Measurements from ENCODE around the gene CYTH4.
"Not testable (repeated sequence)": the region's sequence is repeated elsewhere in the genome, so short reads cannot be mapped to it uniquely, and the experiment has no call there.

Gene CYTH4, protein sequence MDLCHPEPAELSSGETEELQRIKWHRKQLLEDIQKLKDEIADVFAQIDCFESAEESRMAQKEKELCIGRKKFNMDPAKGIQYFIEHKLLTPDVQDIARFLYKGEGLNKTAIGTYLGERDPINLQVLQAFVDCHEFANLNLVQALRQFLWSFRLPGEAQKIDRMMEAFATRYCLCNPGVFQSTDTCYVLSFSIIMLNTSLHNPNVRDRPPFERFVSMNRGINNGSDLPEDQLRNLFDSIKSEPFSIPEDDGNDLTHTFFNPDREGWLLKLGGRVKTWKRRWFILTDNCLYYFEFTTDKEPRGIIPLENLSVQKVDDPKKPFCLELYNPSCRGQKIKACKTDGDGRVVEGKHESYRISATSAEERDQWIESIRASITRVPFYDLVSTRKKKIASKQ

DNA sequence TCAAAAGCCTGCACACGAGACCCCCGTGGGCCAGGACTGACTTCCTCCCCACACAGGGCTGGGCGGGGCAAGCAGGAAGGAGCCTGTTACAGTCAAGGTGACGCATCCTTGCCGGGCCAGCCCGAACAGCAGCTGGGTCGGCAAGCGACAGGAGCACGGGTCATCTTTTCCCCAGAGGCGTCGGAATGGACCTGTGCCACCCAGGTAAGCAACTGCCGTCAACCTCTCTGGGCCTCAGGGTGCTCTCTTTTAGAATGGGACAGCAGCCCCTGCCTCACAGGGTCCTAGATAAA, at the start of gene CYTH4:
Gene CYTH4, plus strand, starts transcription at position 124 of the 293 bp plus-strand sequence. Its CDS starts 62 bp downstream, at position 186.
- peak; percentile 72 for DNase-seq (ENCODE audit: low read depth)

DNA sequence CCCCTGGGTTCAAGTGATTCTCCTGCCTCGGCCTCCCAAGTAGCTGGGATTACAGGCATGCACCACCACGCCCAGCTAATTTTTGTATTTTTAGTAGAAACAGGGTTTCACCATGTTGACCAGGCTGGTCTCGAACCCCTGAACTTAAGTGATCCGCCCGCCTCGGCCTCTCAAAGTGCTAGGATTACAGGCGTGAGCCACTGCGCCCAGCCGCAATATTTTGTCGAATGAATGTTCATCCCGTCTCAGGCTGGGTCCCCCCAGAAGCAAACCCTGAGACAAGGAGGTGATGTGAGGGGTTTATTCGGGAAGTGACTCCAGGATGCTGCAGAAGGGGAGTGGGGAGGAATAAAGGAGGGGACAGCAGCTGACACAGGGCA, 48.9 kb upstream of the CYTH4 start:
- not testable (repeated sequence) for DNase-seq (ENCODE audit: low read depth)

DNA sequence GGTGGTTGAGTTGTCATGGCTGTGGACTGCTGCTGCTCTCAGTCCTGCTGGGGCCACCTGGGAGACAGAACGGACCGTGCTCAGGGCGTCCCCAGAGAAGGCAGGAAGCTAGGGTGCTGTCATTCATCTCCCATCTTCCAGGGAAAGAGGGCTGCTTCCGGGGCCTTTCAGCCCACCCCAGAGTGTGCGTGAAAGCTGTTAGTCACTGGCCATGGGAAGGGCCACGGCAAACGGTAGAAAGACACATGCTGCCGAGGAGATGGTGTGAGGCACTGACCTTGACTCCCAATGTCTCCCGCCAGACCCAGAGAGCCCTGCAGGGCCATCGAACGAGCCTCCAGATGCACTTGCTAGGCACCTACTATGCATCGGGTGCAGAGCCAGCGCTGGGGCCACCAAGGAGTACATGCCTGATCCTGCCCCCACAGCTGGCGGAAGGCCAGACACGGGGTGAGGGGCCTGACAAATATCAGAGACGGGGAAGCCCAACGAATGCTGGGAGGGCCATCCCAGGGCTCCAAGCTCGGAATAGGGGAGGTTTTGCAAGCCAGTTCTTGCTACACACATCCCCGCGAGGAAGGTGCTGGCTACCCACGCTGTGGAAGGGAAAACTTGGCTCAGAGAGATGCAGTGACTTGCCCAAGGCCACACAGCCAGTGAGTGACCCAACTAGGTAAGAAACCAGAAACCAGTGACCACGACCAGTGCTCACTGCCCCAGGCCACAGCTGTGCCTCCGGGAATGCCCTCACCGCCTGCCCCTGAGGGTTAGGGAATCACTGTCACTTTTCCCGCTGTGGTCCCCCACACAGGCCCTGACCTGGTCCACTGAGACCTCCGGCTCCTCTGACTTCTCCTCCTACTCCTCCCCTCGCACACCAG, 48.3 kb upstream of the CYTH4 start:
- DNase-seq (ENCODE audit: low read depth) = no peak

DNA sequence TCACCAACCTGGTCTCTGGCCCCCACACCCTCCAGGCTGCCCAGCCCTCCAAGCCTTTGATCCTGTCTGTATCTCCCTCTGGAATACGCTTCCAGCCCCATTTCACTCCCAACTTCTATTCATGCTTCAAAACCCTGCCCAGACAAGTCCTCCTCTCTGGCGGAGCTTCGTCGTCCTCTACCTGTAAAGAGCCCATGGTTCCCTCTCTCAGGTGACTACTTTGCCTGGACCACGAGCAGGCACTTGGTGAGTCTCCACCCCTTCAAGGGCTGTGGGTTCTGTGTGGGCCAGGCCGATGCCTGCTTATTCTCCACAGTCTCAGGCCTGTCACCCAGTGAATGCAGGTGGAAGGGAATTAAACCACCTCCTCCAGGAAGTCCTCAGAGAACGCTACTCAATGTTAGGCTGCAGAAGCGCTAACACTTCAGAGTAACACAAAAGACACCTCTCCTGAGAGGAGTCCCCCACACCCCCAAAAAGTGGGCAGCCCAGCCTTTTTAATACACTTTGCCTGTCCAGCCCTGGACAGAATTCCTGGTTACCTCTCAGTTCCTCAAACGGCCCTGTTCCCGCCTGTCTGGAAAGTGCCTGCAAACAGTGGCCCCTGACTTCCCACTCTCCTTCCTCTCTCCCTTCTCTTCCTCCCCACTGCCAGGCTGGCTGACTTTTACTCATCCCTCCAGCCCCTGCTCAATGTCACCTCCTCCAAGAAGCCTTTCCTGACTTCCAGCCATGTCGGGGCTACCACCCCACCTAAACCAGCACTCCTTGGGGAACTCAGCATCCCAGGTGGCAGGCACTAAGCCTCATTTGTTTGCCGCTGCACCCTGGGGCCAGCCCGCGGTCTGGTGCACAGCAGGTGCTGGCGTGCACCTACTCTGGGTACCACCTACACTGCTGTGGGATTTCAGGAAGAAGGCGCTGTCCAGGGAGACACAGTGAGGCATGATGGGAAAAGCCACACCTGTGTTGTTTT, 47.3 kb upstream of the CYTH4 start:
- no peak for DNase-seq (ENCODE audit: low read depth)

DNA sequence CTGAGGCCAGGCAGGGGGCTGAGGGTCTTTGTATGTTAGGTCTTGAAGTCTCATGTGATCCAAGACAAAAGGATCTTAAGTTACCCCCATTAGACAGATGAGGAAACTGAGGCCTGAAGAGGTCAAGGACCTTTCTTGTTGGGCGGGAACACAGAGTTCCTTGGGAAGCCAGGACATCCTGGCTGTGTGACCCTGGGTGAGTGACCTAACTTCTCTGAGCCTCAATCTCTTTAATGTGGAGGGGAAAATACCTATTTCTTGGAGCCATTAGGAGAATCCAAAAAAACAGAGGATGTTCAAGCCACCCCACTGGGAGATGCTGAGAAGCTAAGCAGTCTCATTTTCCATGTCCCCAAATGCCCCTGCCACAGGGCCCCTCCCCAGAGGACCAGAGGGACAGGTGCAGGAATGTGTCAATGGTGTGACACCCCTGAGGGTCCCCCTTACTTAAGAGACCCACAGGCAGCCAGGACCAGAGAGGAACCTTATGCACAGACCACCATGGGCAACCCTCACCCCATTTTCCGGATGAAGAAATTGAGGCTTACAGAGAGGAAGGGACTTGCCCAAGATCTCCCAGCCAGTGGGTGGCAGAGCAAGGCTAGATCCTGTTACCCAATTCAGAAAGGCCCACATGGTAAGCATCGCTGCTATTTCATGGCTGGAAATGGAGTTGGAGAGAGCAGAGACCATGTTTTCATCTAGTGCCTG, 46.3 kb upstream of the CYTH4 start:
- DNase-seq (ENCODE audit: low read depth) = no peak

DNA sequence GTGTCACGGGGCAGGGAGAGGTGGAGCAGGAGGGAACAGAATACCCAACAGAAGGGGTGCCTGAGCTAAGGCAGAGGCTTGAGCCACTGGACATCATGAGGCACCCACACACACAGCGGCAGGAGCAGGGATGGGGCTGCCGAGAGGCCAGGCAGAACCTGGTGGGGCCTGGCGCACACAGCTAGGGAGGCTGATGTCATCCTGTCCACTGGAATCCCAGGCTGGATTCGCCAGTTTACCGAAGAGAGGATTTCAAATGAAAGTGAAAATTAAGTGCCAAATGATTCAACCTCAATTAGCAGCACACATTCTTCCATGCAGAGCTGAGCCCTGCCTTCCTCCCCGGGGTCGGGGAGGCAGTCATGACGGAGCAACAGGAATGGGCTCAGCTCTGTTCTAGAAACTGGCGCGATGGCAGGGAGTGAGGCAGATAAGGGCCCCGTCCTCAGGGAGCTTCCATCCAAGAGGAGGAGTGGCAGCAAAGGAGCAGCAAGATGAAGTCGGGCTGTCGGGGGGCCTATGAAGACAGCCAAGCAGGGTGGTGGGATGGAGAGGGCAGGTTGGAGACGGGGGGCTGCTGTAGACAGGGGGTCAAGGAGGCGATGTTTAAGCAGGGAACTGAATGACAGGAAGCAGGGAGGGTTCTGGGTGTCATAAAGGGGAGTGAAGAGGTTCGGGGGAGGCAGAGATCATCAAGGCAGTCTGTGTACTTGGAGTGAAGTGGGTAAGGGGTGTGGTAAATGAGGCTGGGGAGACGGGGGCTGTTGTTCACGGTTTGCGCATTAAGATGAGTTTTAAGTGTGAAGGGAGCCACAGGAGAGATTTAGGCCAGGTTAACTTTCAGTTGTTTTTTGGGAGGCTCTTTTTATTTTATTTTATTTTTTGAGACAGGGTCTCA, 44.7 kb upstream of the CYTH4 start:
- no peak for DNase-seq (ENCODE audit: low read depth)

DNA sequence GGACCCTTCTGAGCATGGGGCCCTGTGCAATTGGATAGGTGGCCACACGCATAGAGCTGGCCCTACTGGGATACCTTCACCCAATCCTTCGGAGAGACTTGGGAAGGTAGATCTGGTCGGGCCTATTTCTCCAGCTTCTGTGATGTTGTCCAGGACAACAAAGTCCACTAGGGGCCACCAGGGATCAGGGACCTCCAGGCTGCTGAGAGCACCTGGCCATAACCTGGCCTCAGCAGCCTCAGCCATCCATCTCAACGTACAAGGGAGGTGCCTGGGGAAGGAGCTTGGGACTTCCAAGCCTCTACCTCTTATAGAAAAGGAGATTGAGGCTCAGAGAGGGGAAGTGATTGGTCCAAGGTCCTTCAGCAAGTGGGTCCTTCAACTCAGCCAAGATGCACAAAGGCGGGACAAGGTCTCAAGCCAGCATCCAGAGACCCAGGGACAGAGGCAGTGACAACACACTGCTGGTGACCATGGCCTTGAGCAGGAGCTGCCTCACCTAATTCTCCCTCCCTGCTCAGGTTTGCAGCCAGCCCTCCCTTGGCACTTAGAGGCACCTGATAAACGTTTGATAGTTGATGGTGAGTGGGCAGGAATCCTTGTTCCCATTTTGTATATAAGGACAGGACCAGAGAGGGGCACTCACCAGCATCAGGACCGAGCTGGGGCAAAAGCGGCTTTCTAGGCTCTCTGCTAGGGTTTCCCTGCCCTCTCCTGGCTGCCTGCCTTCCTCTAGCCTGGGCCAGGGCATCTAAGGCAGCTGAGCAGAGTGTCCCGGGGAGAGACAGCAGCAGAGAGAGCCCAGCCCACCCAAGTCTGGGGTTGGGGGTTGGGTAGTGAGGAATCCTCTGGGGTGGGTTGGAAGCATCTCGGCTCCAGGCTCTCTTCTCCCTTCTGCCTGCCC, 42.7 kb upstream of the CYTH4 start:
- no peak for DNase-seq (ENCODE audit: low read depth)

DNA sequence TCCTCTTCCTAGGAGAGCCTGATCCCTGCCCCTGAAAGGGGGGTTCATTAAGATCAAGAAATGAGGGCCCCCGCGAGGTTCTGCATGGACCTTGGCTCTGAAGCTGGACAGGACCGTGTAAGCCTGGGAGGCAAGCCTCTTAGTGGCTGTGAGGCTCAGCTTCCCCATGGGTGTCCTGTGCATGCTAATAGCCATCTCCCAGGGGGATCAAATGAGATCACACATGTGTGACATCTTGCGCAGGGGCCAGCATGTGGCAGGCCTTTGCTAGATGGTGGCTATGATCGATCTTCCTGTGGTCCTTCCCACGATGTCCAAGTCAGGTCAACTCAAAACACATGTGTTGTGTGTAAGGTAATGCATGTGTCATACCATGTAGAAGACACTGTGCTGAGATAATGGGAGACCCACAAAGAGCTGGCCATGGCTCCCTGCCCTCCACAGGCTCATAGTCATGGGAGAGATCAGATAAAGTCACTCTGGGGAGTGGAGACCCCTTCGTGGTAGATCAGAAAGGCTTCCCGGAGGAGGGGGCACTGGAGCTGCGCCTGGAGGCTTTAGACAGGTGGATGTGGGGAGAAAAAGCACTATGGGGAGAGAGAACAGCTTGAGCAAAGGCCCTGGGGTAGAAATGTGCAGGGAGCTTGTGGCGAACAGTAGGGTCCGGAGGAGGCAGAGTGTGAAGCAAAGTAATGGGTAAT, 41.9 kb upstream of the CYTH4 start:
- no peak for DNase-seq (ENCODE audit: low read depth)

DNA sequence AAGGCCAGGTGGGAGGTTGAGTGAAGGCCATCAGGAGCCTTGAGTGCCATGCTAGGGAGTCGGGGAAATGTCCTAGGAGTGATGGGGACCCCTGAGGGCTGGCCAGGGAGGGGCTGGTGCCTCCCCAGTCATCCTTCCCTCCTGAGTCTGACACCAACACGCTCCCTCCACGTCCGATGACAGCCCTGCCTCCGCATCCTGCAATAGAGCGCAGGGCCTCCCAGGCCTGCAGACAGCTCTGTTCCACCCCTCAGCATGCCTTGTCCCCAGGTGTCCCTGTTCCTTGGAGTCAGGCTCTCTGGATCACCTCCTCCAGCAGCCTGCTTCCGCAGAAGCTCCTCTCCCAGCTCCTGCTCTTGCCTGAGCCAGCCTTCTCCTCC, 41.4 kb upstream of the CYTH4 start:
- no peak for DNase-seq (ENCODE audit: low read depth)

DNA sequence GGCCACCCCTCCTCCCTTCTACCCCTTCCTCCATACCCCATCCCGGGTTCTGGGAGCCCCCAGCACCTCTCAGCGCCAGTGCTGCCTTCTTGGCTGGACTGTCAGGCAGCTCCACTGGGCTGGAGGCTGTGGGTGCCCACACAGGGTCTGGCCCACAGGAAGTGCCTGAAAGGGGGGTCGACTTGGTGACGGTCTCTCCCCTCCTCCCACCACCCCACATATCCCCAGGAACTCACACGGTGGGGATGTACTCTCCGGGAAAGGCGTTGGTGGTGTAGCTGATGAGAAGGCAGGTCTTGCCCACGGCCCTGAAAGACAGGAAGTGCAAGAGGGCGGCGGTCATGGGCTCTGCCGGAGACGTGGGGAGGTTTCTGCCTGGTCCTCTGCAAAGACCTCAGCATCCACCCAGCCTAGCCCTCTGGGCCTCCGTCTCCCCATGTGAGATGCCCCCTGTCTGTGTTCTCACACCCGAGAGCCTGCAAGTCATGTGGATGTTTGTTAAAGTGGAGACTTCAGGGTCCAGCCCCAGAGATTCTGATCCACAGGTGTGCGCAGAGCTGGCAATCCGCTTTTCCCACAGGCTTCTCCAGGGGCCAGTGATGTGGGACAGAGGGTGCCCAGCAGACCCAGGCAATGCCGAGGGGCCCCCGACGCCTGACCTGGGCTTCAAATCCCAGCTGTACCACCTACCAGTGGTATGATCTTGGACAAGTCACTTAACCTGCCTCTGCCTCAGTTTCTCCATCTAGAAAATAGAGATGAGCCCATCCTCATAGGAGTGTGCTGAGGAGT, 40.8 kb upstream of the CYTH4 start:
- no peak for DNase-seq (ENCODE audit: low read depth)

DNA sequence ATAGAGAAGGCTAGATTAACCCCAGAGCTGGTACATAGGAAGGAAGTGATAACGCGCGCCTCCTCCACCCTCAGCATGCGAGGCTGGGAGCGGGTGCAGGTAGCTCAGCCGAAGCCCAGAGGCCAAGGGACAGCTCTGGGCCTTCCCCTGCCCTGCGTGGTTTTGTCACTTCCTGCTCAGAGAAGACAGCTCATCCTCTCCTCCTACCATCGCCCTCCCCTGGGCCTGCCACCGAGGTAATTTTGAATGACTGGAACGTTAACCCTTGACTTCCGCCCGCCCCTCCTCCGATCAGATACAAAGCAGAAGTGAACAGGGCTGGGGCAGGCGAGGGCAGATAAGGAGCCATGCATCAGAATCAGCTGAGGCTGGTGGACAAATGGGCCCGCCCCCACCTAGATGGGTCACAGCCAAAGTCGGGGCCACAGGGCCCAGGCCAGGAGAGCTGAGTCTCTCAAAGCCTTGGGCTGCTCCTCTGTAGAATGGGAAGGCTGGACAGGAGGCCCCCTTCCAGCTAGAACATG, 39.9 kb upstream of the CYTH4 start:
- peak; percentile 81 for DNase-seq (ENCODE audit: low read depth)

DNA sequence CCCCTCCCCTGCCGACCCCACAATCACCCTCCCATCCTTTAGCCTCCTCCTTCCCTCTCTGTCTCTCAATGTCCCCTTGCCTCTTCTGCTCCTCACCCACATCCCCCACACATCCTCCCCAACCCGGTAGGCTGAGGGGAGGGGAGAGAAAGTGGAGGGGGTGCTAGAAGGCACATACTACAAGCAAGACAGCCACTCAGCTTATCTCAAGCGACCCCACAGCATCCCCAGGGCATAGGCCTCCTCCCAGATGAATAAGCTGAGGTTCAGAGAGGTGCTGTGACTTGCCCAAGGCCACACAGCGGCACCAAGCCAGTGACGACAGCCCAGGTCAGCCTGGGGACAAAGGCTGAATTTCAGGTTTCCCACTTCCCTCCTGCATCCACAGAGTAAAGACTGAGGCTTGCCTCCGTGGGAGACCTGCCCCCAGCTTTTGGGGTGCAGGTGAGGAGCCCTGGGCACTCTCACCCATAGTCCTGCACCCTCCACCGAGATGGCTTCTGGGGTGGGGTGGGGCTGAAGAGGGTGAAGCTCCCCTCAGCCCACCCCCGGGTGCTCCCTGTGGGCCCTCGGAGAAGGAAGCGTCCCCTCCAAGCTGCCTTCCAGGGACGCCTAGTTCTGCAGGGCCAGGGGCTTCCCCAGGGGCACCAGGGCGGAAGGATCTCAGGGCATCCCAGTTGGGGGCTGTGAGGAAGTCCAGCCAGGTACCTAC, 38.8 kb upstream of the CYTH4 start:
- no peak for DNase-seq (ENCODE audit: low read depth)

DNA sequence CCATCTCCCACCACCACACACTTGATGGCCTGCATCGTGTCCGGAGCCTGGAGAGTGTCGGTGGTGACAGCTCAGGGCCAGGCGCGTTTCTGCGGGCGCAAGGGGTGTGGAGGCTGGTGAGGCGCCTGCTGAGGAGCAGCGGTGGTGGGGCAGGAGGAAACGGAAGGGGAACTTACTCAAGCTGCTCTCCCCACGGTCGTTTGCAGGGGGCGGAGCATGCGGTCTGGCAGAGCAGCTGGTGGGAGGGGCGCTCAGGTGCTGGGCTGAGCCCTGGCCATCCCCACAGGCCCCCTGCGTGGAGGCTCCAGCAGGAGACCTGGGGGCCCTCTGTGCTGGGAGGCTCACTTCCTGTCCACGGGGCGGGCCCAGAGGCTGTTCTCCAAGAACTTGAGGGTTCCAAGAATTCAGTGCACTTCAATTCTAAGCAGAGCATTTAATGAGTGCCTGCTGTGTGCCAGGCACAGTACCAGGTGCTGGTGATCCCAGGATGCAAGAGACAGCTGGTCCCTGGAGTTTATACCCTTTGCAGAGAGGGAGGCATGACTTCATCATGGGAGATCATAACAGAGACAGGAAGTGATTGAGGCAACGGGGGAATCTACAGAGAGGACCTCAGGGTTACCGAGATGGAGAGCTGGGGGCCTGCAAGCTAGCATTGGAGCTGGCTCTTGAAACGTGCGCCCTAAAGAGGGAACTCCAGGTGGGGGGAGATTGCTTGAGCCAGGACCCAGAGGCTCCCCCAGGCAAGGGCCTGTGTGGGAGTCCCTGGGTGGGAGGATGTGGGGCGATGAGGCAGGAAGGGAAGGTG, 38.0 kb upstream of the CYTH4 start, which contains the start of gene RAC2:
Gene RAC2, minus strand, starts transcription at position 156 of the 808 bp plus-strand sequence. Its CDS starts 121 bp downstream, at position 35.
- peak; percentile 83 for DNase-seq (ENCODE audit: low read depth)

DNA sequence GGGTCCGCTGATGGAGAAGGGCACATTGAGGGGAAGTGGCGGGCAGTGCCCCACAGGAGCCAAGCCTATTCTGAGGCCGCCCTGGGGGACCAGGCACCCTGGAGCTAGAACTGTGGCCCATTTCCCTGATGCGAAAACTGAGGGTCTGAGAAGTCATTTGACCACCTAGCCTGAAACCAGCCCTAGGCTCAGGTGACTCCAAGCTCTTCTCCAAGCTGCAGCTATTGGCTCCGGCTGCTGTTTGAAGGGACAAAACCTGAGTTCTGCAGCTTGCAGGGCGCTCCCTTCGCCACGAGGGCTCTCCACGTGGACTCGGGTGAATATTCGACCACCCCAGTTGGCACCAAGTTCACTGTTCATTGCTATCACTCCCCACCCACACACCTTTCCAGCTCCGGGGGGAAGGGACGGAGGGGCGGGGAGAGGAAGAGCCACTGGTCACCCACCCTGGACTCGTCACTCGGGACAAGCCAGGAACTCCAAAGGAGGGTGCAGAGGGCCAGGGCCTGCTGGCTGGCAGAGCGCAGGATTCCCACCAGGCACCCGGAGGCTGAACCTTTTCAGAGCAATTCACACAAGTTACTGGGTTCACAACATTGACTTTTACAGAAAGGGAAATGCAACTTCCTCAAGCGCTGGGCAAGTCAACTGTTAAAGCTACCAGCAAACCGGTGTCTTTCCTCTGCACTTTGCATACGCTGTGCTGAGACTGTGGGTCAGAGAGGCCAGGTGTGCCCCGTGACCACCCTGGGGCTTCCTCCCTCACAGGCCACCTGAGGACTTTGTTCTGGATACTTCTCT, 37.2 kb upstream of the CYTH4 start:
- no peak for DNase-seq (ENCODE audit: low read depth)

DNA sequence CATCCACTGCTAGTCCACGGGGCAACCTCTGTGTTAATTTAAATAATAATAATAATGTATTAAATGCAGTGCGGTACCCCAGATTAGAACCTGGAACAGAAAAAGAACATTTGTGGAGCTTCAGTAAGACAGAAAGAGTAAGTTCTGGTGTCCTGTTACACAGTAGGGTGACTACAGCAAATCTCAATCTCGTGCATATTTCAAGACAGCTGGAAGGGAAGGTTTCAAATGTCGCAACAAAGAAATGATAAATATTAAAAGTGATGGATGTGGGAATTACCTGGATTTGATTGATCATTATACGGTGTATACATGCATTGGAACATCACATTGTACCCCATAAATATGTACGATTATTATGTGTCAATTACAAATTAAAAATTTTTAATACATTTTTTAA, 36.6 kb upstream of the CYTH4 start:
- no peak for DNase-seq (ENCODE audit: low read depth)

Measured in activated T-helper 1 cell treated with Interleukin-2 at 50 U/mL for 16 hours (primary cell).